ENCODE data around the gene C2CD3. TPM values are rescaled to one million over a fixed set of nuclear protein-coding genes. Genes with fewer than 3 reads are reported as not detected.

C2CD3 gene
- total and polyA plus RNA-seq, 10 of the 15 experiments (the other 5 are each of a cell fraction or from before 2014, with no cell fraction given), result 2.3 to 24.0 (median 16.3) TPM

DNA sequence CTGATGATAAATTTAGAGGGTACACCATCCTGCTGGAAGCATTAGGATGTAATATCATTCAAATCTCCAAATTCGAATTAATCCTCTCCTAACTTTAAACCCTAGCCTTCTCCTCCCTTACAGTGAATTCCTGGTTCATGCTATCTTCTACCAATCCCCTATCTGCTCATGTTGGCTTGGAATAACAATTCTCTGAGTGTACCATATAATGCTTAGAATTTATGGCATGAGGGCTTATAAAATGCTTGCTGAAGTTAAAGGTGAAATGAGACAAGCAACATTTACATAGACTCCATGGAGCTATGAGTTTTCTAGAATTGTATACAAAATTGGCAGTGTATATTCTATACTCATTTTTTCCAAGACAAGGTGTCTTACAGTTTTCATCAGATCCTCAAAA, 79.3 kb downstream of the C2CD3 start:
- H3K27me3 ChIP-seq (replicated peaks in 1 of 2; ENCODE audit: control insufficient read depth in 2 of 2, insufficient read depth in 2 of 2, low read length in 1 of 2), result no peaks in the 10 kb centered on the region
- no peak for FAIRE-seq
- TF ChIP-seq, protein P1, sequence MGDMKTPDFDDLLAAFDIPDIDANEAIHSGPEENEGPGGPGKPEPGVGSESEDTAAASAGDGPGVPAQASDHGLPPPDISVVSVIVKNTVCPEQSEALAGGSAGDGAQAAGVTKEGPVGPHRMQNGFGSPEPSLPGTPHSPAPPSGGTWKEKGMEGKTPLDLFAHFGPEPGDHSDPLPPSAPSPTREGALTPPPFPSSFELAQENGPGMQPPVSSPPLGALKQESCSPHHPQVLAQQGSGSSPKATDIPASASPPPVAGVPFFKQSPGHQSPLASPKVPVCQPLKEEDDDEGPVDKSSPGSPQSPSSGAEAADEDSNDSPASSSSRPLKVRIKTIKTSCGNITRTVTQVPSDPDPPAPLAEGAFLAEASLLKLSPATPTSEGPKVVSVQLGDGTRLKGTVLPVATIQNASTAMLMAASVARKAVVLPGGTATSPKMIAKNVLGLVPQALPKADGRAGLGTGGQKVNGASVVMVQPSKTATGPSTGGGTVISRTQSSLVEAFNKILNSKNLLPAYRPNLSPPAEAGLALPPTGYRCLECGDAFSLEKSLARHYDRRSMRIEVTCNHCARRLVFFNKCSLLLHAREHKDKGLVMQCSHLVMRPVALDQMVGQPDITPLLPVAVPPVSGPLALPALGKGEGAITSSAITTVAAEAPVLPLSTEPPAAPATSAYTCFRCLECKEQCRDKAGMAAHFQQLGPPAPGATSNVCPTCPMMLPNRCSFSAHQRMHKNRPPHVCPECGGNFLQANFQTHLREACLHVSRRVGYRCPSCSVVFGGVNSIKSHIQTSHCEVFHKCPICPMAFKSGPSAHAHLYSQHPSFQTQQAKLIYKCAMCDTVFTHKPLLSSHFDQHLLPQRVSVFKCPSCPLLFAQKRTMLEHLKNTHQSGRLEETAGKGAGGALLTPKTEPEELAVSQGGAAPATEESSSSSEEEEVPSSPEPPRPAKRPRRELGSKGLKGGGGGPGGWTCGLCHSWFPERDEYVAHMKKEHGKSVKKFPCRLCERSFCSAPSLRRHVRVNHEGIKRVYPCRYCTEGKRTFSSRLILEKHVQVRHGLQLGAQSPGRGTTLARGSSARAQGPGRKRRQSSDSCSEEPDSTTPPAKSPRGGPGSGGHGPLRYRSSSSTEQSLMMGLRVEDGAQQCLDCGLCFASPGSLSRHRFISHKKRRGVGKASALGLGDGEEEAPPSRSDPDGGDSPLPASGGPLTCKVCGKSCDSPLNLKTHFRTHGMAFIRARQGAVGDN (IDR thresholded peaks at IDR 0.05), result no peak
- no peak for TF ChIP-seq ZBED1 (IDR thresholded peaks at IDR 0.05; ENCODE audit: borderline replicate concordance)
- TF ChIP-seq, protein P2, sequence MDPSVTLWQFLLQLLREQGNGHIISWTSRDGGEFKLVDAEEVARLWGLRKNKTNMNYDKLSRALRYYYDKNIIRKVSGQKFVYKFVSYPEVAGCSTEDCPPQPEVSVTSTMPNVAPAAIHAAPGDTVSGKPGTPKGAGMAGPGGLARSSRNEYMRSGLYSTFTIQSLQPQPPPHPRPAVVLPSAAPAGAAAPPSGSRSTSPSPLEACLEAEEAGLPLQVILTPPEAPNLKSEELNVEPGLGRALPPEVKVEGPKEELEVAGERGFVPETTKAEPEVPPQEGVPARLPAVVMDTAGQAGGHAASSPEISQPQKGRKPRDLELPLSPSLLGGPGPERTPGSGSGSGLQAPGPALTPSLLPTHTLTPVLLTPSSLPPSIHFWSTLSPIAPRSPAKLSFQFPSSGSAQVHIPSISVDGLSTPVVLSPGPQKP (IDR thresholded peaks at IDR 0.05; ENCODE audit: low read depth, low read length), result no peak
- no peak for TF ChIP-seq MEF2A (IDR thresholded peaks at IDR 0.05; ENCODE audit: insufficient read depth, low read depth, low read length)
- TF ChIP-seq CBX3 (IDR thresholded peaks at IDR 0.05; ENCODE audit: borderline replicate concordance, low read depth), result no peak
- no peak for TF ChIP-seq HDAC2 (IDR thresholded peaks at IDR 0.05)
- no peak for TF ChIP-seq MYB (IDR thresholded peaks at IDR 0.05; ENCODE audit: borderline replicate concordance, low read depth, low read length)
- TF ChIP-seq RB1 (IDR thresholded peaks at IDR 0.05; ENCODE audit: borderline replicate concordance), result no peak
- TF ChIP-seq NR2C1 (IDR thresholded peaks at IDR 0.05), result no peak
- TF ChIP-seq PAX5 (IDR thresholded peaks at IDR 0.05; ENCODE audit: borderline replicate concordance, low read depth, low read length), result no peak
- TF ChIP-seq, protein P3, sequence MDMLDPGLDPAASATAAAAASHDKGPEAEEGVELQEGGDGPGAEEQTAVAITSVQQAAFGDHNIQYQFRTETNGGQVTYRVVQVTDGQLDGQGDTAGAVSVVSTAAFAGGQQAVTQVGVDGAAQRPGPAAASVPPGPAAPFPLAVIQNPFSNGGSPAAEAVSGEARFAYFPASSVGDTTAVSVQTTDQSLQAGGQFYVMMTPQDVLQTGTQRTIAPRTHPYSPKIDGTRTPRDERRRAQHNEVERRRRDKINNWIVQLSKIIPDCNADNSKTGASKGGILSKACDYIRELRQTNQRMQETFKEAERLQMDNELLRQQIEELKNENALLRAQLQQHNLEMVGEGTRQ (IDR thresholded peaks at IDR 0.05; ENCODE audit: borderline replicate concordance, low read depth, low read length), result no peak
- no peak for TF ChIP-seq YBX1 (IDR thresholded peaks at IDR 0.05)
- no peak for TF ChIP-seq MTA2 (IDR thresholded peaks at IDR 0.05; ENCODE audit: low read depth)
- TF ChIP-seq, protein P4, sequence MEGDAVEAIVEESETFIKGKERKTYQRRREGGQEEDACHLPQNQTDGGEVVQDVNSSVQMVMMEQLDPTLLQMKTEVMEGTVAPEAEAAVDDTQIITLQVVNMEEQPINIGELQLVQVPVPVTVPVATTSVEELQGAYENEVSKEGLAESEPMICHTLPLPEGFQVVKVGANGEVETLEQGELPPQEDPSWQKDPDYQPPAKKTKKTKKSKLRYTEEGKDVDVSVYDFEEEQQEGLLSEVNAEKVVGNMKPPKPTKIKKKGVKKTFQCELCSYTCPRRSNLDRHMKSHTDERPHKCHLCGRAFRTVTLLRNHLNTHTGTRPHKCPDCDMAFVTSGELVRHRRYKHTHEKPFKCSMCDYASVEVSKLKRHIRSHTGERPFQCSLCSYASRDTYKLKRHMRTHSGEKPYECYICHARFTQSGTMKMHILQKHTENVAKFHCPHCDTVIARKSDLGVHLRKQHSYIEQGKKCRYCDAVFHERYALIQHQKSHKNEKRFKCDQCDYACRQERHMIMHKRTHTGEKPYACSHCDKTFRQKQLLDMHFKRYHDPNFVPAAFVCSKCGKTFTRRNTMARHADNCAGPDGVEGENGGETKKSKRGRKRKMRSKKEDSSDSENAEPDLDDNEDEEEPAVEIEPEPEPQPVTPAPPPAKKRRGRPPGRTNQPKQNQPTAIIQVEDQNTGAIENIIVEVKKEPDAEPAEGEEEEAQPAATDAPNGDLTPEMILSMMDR (IDR thresholded peaks at IDR 0.05 in 2 of 3, conservative IDR thresholded peaks at IDR 0.05 in 1 of 3; ENCODE audit: control insufficient read depth in 2 of 3, extremely low read depth in 1 of 3, insufficient read depth in 1 of 3, low read depth in 3 of 3, low read length in 3 of 3), result no peak
- TF ChIP-seq, protein P5, sequence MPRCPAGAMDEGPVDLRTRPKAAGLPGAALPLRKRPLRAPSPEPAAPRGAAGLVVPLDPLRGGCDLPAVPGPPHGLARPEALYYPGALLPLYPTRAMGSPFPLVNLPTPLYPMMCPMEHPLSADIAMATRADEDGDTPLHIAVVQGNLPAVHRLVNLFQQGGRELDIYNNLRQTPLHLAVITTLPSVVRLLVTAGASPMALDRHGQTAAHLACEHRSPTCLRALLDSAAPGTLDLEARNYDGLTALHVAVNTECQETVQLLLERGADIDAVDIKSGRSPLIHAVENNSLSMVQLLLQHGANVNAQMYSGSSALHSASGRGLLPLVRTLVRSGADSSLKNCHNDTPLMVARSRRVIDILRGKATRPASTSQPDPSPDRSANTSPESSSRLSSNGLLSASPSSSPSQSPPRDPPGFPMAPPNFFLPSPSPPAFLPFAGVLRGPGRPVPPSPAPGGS (IDR thresholded peaks at IDR 0.05; ENCODE audit: borderline replicate concordance, insufficient read depth, low read depth, low read length, poor library complexity, severe bottlenecking), result no peak
- no peak for TF ChIP-seq NR2F1 (conservative IDR thresholded peaks at IDR 0.05)

More for the DNA sequence above, 79.3 kb downstream of the C2CD3 start:
- ChIA-PET SMC1A (ENCODE audit: uncharacterized antibody, unreplicated experiment) (interaction anchor here (1.1 kb wide), 1 partner anchor 20 kb away, joined by 3 read pairs; no protein-coding TSS in a partner anchor), POLR2A (no interaction called here), CTCF (no interaction called here), RAD21 (ENCODE audit: unreplicated experiment) (no interaction called here)
- Histone ChIP-seq H4K20me1 (ENCODE audit: control insufficient read depth, insufficient read depth) (no peaks in the 10 kb centered on the region), H3K4me2 (ENCODE audit: control insufficient read depth, insufficient read depth) (no peak overlapping the region), H3K4me1 (ENCODE audit: control insufficient read depth, insufficient read depth, low read length) (no peaks in the 10 kb centered on the region), H3K36me3 (ENCODE audit: control insufficient read depth in 2 of 2, insufficient read depth in 2 of 2, low read length in 1 of 2) (peaks cover 1 to 24% of the 10 kb centered on the region in 2 experiments), H3K4me3 (no peak overlapping the region), H3K79me2 (ENCODE audit: control insufficient read depth, insufficient read depth, low read length) (no peaks in the 10 kb centered on the region), H2AFZ (ENCODE audit: control insufficient read depth, low read depth, low read length) (no peak overlapping the region), H3K27ac (ENCODE audit: control insufficient read depth, insufficient read depth) (no peak overlapping the region), H3K9ac (ENCODE audit: control insufficient read depth, insufficient read depth, low read length) (no peak overlapping the region), H3K9me3 (replicated peaks; ENCODE audit: control insufficient read depth, insufficient read depth, low read length) (no peaks in the 10 kb centered on the region)
- no TSS peak for BruUV-seq (replicated peaks)
- intact Hi-C loops (cut with micrococcal nuclease; ENCODE audit: unreplicated experiment), result loop anchor here (5.0 kb wide), 1 partner anchor 129 kb away; no protein-coding TSS in a partner anchor
- 86% methylated on average over 1 of the region's 1 CpG for WGBS (ENCODE audit: insufficient coverage, insufficient replicate concordance, low lambda C conversion rate, missing lambda C conversion rate)
- no peak for DNase-seq (ENCODE audit: low read depth, low spot score)
- no peak for ATAC-seq
- in situ Hi-C loops (cut with MboI), result no loop called here
